Endothelial cell of umbilical vein (primary cell): ENCODE results near the gene STH. TPM values are rescaled to one million over a fixed set of nuclear protein-coding genes. Genes with fewer than 3 reads are reported as not detected.

Source experiments
- BruUV-seq: library from RNA; stranded (reverse); fragments of 400-500 nt; replicated peaks from 2 replicates; lab custom pipeline; 2021; lab: Mats Ljungman, UMichigan
- CTCF ChIA-PET: fragments of 300-600, 350-600 bp; sonication (Branson Sonifier 250); formaldehyde crosslinking; loops from one replicate; lab custom pipeline; 2021; ENCODE audit warnings: antibody characterized with exemption, inconsistent platforms; lab: Charles Lee
- POLR2A ChIA-PET: fragments of 300-600, 350-600 bp; sonication (Branson Sonifier 250); formaldehyde crosslinking; loops from one replicate; lab custom pipeline; 2021; ENCODE audit warnings: antibody characterized with exemption, inconsistent platforms; lab: Charles Lee
- DNase-seq: peaks from one replicate; pipeline ENCODE4 v3.0.0-alpha.2; 2011; ENCODE audit warnings: low read depth, low spot score
- FAIRE-seq: peaks from 2 replicates; lab custom pipeline; 2011; peaks lifted over from hg19 to GRCh38; lab: Jason Lieb, UNC
- H2AFZ ChIP-seq: 2 replicates; pipeline ENCODE4 v1.6.0; 2012; ENCODE audit warnings: low read depth, low read length, control low read depth, inconsistent platforms
- H3K27ac ChIP-seq: 2 replicates; pipeline ENCODE4 v1.5.1; 2011; ENCODE audit warnings: low read depth, mild to moderate bottlenecking, control low read depth, low read length, moderate library complexity; ENCODE audit not compliant: insufficient read depth
- H3K27me3 ChIP-seq, 2 experiments: 2 replicates each; pipeline versions ENCODE4 v1.6.0 to v1.6.1; 2011; ENCODE audit warnings: low read length in 2 of 2, mixed read lengths in 1 of 2; ENCODE audit not compliant: control insufficient read depth in 2 of 2, insufficient read depth in 2 of 2
- H3K36me3 ChIP-seq, 2 experiments: 2 replicates in 1 of 2; 3 replicates in 1 of 2; pipeline ENCODE4 v1.5.1; 2011; ENCODE audit warnings: low read length in 2 of 2, mild to moderate bottlenecking in 1 of 2, moderate library complexity in 1 of 2; ENCODE audit not compliant: control insufficient read depth in 2 of 2, insufficient read depth in 2 of 2; ENCODE audit errors: extremely low read depth in 1 of 2
- H3K4me1 ChIP-seq: 3 replicates; pipeline ENCODE4 v1.5.1; 2011; ENCODE audit warnings: mild to moderate bottlenecking, low read length; ENCODE audit not compliant: control insufficient read depth, insufficient read depth; ENCODE audit errors: extremely low read depth
- H3K4me2 ChIP-seq: 2 replicates; pipeline ENCODE4 v1.6.1; 2011; ENCODE audit warnings: low read length, control low read depth, mixed read lengths; ENCODE audit not compliant: insufficient read depth
- H3K4me3 ChIP-seq, 3 experiments: fragments of 200-600 bp in 1 of 3; sonication (generic), shearing (Covaris generic) in 1 of 3; replicated peaks in 1 of 3; 2 replicates each; pipeline ENCODE4 v1.5.1; 2011 to 2016; ENCODE audit warnings: control low read depth in 3 of 3, low read length in 3 of 3, mild to moderate bottlenecking in 2 of 3, inconsistent platforms in 1 of 3, low read depth in 1 of 3, moderate library complexity in 1 of 3; ENCODE audit not compliant: insufficient read depth in 1 of 3
- H3K79me2 ChIP-seq: 2 replicates; pipeline ENCODE4 v1.6.0; 2012; ENCODE audit warnings: low read length, inconsistent platforms; ENCODE audit not compliant: control insufficient read depth, insufficient read depth
- H3K9ac ChIP-seq: replicated peaks from 2 replicates; pipeline ENCODE3; 2011; ENCODE audit warnings: low read length, control low read depth; ENCODE audit not compliant: insufficient read depth; ENCODE audit errors: extremely low read depth
- H3K9me1 ChIP-seq: replicated peaks from 3 replicates; pipeline ENCODE4 v1.6.0; 2011; ENCODE audit warnings: mild to moderate bottlenecking, low read length; ENCODE audit not compliant: control insufficient read depth, insufficient read depth; ENCODE audit errors: extremely low read depth
- H3K9me3 ChIP-seq: replicated peaks from 2 replicates; pipeline ENCODE4 v1.5.1; 2012; ENCODE audit warnings: low read length, inconsistent platforms; ENCODE audit not compliant: control insufficient read depth, insufficient read depth
- H4K20me1 ChIP-seq: replicated peaks from 2 replicates; pipeline ENCODE3; 2011; ENCODE audit warnings: mild to moderate bottlenecking, low read length; ENCODE audit not compliant: control insufficient read depth, insufficient read depth; ENCODE audit errors: extremely low read depth
- EZH2 ChIP-seq: IDR thresholded peaks from 2 replicates; pipeline ENCODE4 v1.6.1; 2012; ENCODE audit warnings: borderline replicate concordance, low read depth, mild to moderate bottlenecking, moderate library complexity, low read length, inconsistent platforms; ENCODE audit not compliant: severe bottlenecking
- FOS ChIP-seq: IDR thresholded peaks from 2 replicates; pipeline ENCODE4 v1.6.1; 2011; ENCODE audit warnings: mild to moderate bottlenecking, low read length, moderate library complexity, borderline replicate concordance; ENCODE audit not compliant: insufficient read depth
- GATA2 ChIP-seq: IDR thresholded peaks from 2 replicates; pipeline ENCODE4 v1.7.0; 2011; ENCODE audit warnings: low read depth, mild to moderate bottlenecking, moderate library complexity, mixed read lengths, low read length; ENCODE audit not compliant: insufficient read length, insufficient read depth
- JUN ChIP-seq: IDR thresholded peaks from 2 replicates; pipeline ENCODE4 v1.6.1; 2011; ENCODE audit warnings: borderline replicate concordance, low read depth; ENCODE audit not compliant: insufficient read length, insufficient read depth
- MAX ChIP-seq: IDR thresholded peaks from 2 replicates; pipeline ENCODE4 v1.6.1; 2011; ENCODE audit not compliant: insufficient read depth, insufficient read length
- MYC ChIP-seq: IDR thresholded peaks from one replicate; pipeline ENCODE4 v1.6.1; 2011; ENCODE audit warnings: mild to moderate bottlenecking, low read depth, low read length
- POLR2A ChIP-seq: IDR thresholded peaks from 2 replicates; pipeline ENCODE4 v1.6.1; 2012; ENCODE audit warnings: low read depth, mild to moderate bottlenecking, control low read depth, low read length
- POLR2AphosphoS5 ChIP-seq: IDR thresholded peaks from 2 replicates; pipeline ENCODE4 v1.6.1; 2012; ENCODE audit warnings: low read depth, mild to moderate bottlenecking, control low read depth, low read length, moderate library complexity; ENCODE audit not compliant: insufficient read depth
- dilution Hi-C: fragments of 300-500 bp; cut with MboI; formaldehyde crosslinking; loops from one replicate; pipeline ENCODE4 v1.15.0; 2019; ENCODE audit warnings: low sequenced_read_pairs; ENCODE audit not compliant: extremely low pct_ligation_motif_present
- intact Hi-C: fragments of 100-400 bp; cut with micrococcal nuclease; formaldehyde crosslinking; loops from one replicate; pipeline ENCODE4 v1.10.0; 2022
- polyA plus RNA-seq, 4 experiments: library from polyadenylated mRNA; depleted of rRNA in 3 of 4; stranded (reverse) in 3 of 4; unstranded in 1 of 4; fragments of >200 nt; gene quantifications; 2 replicates each; pipeline versions ENCODE4 v1.2.1 to v1.2.3, GENCODE V29; 2011 to 2012; ENCODE audit warnings: missing spikeins in 1 of 4
- total RNA-seq: library from RNA; stranded (reverse); gene quantifications from 2 replicates; pipeline ENCODE4 v1.2.3, GENCODE V29; 2021
- TF ChIP-seq, protein P1 (sequence below), 2 donors: IDR thresholded peaks; 1 replicate in 1 of 2; 2 replicates in 1 of 2; pipeline ENCODE4 v1.5.1; 2011; ENCODE audit warnings: low read length in 2 of 2, mild to moderate bottlenecking in 2 of 2, moderate library complexity in 2 of 2, control low read depth in 1 of 2, inconsistent platforms in 1 of 2, low read depth in 1 of 2; ENCODE audit not compliant: insufficient read depth in 1 of 2; ENCODE audit errors: extremely low read depth in 1 of 2

STH gene
- total and polyA plus RNA-seq, 2 donors (not counting 3 experiments of a cell fraction or from before 2014, with no cell fraction given) = not detected

- Histone ChIP-seq H2AFZ (no peak overlapping the region), H3K79me2 (no peaks in the 10 kb centered on the region), H3K9ac (no peak overlapping the region), H3K36me3 (peaks cover 29 to 42% of the 10 kb centered on the region in 2 experiments), H3K27ac (no peak overlapping the region), H3K4me3 (no peak overlapping the region), H4K20me1 (no peaks in the 10 kb centered on the region), H3K9me1 (no peaks in the 10 kb centered on the region), H3K4me1 (no peaks in the 10 kb centered on the region), H3K9me3 (no peaks in the 10 kb centered on the region), H3K4me2 (no peak overlapping the region), H3K27me3 (no peaks in the 10 kb centered on the region)
- DNase-seq (no peak), FAIRE-seq (no peak)
- CTCF ChIA-PET = interaction anchor here (1.0 to 2.6 kb wide), 3 partner anchors 12 to 180 kb away, joined by 4 to 19 read pairs (median 9); partner anchors contain the start of gene KANSL1
- intact Hi-C loops (no loop called here), dilution Hi-C loops (no loop called here)
- POLR2A ChIA-PET = no interaction called here
- no peak for TF ChIP-seq POLR2A
- TF ChIP-seq JUN = no peak
- TF ChIP-seq GATA2 = no peak
- TF ChIP-seq FOS = no peak
- no peak for TF ChIP-seq MYC
- no peak for TF ChIP-seq EZH2
- TF ChIP-seq, protein P1, sequence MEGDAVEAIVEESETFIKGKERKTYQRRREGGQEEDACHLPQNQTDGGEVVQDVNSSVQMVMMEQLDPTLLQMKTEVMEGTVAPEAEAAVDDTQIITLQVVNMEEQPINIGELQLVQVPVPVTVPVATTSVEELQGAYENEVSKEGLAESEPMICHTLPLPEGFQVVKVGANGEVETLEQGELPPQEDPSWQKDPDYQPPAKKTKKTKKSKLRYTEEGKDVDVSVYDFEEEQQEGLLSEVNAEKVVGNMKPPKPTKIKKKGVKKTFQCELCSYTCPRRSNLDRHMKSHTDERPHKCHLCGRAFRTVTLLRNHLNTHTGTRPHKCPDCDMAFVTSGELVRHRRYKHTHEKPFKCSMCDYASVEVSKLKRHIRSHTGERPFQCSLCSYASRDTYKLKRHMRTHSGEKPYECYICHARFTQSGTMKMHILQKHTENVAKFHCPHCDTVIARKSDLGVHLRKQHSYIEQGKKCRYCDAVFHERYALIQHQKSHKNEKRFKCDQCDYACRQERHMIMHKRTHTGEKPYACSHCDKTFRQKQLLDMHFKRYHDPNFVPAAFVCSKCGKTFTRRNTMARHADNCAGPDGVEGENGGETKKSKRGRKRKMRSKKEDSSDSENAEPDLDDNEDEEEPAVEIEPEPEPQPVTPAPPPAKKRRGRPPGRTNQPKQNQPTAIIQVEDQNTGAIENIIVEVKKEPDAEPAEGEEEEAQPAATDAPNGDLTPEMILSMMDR (IDR thresholded peaks at IDR 0.05; ENCODE audit: extremely low read depth in 1 of 2, insufficient read depth in 1 of 2, low read depth in 1 of 2, low read length in 2 of 2) = no peak
- no peak for TF ChIP-seq POLR2AphosphoS5
- no peak for TF ChIP-seq MAX
- BruUV-seq = no TSS peak
These were observed 33.9 kb downstream of the STH start for GRCh38 chr17:46032909-46033308.
